ENCODE results near the gene EIF5AL1.

EIF5AL1 gene

GRCh38 chr10:79483299-79483698 lies 29.0 kb upstream of the EIF5AL1 start:
- Histone ChIP-seq H4K20me1 (ENCODE audit: low read depth, low read length) (no peaks in the 10 kb centered on the region), H2AFZ (ENCODE audit: low read depth, low read length, severe bottlenecking) (no peak overlapping the region), H3K4me3 (ENCODE audit: insufficient read depth, low read length, poor library complexity, severe bottlenecking) (no peak overlapping the region), H3K79me2 (ENCODE audit: insufficient read depth, low read length) (no peaks in the 10 kb centered on the region), H3F3A (ENCODE audit: insufficient read depth) (no peaks in the 10 kb centered on the region), H3K36me3 (ENCODE audit: low read length) (no peaks in the 10 kb centered on the region), H3K27ac (ENCODE audit: low read depth, low read length) (no peak overlapping the region), H3K4me2 (ENCODE audit: low read depth, low read length, poor library complexity, severe bottlenecking) (no peak overlapping the region), H3K9me3 (ENCODE audit: insufficient read depth, low read length) (no peaks in the 10 kb centered on the region), H3K27me3 (ENCODE audit: low read length) (no peaks in the 10 kb centered on the region), H3K9ac (ENCODE audit: low read length) (no peak overlapping the region), H3K9me2 (replicated peaks; ENCODE audit: insufficient read depth, low read length) (no peaks in the 10 kb centered on the region)
- no peak for TF ChIP-seq EZH2phosphoT487 (conservative IDR thresholded peaks at IDR 0.05; ENCODE audit: low read length)
- TF ChIP-seq CTCF (IDR thresholded peaks at IDR 0.05; ENCODE audit: insufficient read depth, low read length, poor library complexity, severe bottlenecking), result no peak

GRCh38 chr10:79483948-79484347 lies 28.4 kb upstream of the EIF5AL1 start:
- H3K27ac ChIP-seq (ENCODE audit: low read depth, low read length), result no peak overlapping the region

GRCh38 chr10:79484476-79484875 lies 27.9 kb upstream of the EIF5AL1 start:
- TF ChIP-seq CTCF (IDR thresholded peaks at IDR 0.05; ENCODE audit: insufficient read depth, low read length, poor library complexity, severe bottlenecking) (no peak), EZH2phosphoT487 (conservative IDR thresholded peaks at IDR 0.05; ENCODE audit: low read length) (no peak)
- H4K20me1 ChIP-seq (ENCODE audit: low read depth, low read length), result no peaks in the 10 kb centered on the region
- no peaks in the 10 kb centered on the region for H3K9me2 ChIP-seq (replicated peaks; ENCODE audit: insufficient read depth, low read length)
- no peak overlapping the region for H2AFZ ChIP-seq (ENCODE audit: low read depth, low read length, severe bottlenecking)
- H3K79me2 ChIP-seq (ENCODE audit: insufficient read depth, low read length), result no peaks in the 10 kb centered on the region
- H3K4me3 ChIP-seq (ENCODE audit: insufficient read depth, low read length, poor library complexity, severe bottlenecking), result no peak overlapping the region
- H3K4me2 ChIP-seq (ENCODE audit: low read depth, low read length, poor library complexity, severe bottlenecking), result no peak overlapping the region
- H3K27ac ChIP-seq (ENCODE audit: low read depth, low read length), result no peak overlapping the region
- H3F3A ChIP-seq (ENCODE audit: insufficient read depth), result no peaks in the 10 kb centered on the region
- no peak overlapping the region for H3K9ac ChIP-seq (ENCODE audit: low read length)
- no peaks in the 10 kb centered on the region for H3K9me3 ChIP-seq (ENCODE audit: insufficient read depth, low read length)
- no peaks in the 10 kb centered on the region for H3K36me3 ChIP-seq (ENCODE audit: low read length)
- no peaks in the 10 kb centered on the region for H3K27me3 ChIP-seq (ENCODE audit: low read length)

More at GRCh38 chr10:79483948-79484347, 28.4 kb upstream of the EIF5AL1 start:
- H3K9me3 ChIP-seq (ENCODE audit: insufficient read depth, low read length), result no peaks in the 10 kb centered on the region
- H3K4me3 ChIP-seq (ENCODE audit: insufficient read depth, low read length, poor library complexity, severe bottlenecking), result no peak overlapping the region
- no peaks in the 10 kb centered on the region for H4K20me1 ChIP-seq (ENCODE audit: low read depth, low read length)
- H3K9me2 ChIP-seq (replicated peaks; ENCODE audit: insufficient read depth, low read length), result no peaks in the 10 kb centered on the region
- H2AFZ ChIP-seq (ENCODE audit: low read depth, low read length, severe bottlenecking), result no peak overlapping the region
- no peak overlapping the region for H3K4me2 ChIP-seq (ENCODE audit: low read depth, low read length, poor library complexity, severe bottlenecking)
- no peaks in the 10 kb centered on the region for H3K79me2 ChIP-seq (ENCODE audit: insufficient read depth, low read length)
- TF ChIP-seq CTCF (IDR thresholded peaks at IDR 0.05; ENCODE audit: insufficient read depth, low read length, poor library complexity, severe bottlenecking) (no peak), EZH2phosphoT487 (conservative IDR thresholded peaks at IDR 0.05; ENCODE audit: low read length) (no peak)
- H3K27me3 ChIP-seq (ENCODE audit: low read length), result no peaks in the 10 kb centered on the region
- H3K36me3 ChIP-seq (ENCODE audit: low read length), result no peaks in the 10 kb centered on the region
- H3K9ac ChIP-seq (ENCODE audit: low read length), result no peak overlapping the region
- no peaks in the 10 kb centered on the region for H3F3A ChIP-seq (ENCODE audit: insufficient read depth)

All from SU-DHL-6 (cell line).